Measurements from ENCODE around the gene TPSD1. TPM values are rescaled to one million over a fixed set of nuclear protein-coding genes. Genes with fewer than 3 reads are reported as not detected.

Gene TPSD1
- total RNA-seq, 1 donor from 2014 or later, result not detected

DNA sequence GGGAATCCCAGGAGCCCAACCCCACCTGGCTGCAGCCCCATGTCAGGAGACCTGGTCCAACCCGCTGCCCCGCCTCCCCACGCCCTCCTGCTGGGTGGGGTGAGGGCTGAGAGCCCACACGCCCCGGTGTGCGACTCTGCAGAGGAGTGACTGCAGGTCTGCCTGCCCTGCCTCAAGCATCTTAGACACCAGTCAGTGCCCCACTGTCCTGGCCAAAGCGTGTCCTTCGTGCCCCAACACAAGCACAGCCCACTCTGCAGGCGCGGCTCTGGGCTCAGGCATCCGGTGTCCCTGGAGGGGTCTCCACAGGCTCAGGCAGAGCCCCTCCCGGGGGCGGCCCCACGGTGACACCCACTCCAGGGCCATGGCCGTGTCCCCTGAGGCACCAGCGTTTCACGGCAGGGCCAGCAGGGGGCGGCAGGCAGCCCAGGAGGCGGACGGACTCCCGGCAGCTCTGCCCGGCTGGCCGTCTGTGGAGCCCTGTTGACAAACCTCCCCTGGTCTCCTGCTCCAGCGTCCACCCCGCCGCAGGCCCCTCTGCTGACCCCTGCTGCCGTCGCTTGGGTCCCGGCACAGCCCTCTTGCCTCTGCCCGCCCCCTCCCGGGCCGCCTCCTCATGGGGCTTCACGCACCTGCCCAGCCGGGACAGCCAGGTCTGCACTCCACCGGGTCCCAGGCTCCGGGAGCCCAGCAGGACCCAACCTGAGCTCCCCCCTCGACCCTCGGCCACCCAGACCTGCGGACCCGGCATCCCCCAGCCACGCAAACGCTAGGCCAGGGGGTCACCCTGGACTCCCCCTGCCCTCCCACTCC is 45.0 kb downstream of the TPSD1 start:
- TF ChIP-seq, protein P1, sequence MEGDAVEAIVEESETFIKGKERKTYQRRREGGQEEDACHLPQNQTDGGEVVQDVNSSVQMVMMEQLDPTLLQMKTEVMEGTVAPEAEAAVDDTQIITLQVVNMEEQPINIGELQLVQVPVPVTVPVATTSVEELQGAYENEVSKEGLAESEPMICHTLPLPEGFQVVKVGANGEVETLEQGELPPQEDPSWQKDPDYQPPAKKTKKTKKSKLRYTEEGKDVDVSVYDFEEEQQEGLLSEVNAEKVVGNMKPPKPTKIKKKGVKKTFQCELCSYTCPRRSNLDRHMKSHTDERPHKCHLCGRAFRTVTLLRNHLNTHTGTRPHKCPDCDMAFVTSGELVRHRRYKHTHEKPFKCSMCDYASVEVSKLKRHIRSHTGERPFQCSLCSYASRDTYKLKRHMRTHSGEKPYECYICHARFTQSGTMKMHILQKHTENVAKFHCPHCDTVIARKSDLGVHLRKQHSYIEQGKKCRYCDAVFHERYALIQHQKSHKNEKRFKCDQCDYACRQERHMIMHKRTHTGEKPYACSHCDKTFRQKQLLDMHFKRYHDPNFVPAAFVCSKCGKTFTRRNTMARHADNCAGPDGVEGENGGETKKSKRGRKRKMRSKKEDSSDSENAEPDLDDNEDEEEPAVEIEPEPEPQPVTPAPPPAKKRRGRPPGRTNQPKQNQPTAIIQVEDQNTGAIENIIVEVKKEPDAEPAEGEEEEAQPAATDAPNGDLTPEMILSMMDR (conservative IDR thresholded peaks at IDR 0.05; ENCODE audit: low read depth, low read length), result peak; percentile 72
- peak overlapping the region; percentile 42 for H3K4me3 ChIP-seq (ENCODE audit: low read depth, low read length)
- DNase-seq (ENCODE audit: low read depth), result no peak

DNA sequence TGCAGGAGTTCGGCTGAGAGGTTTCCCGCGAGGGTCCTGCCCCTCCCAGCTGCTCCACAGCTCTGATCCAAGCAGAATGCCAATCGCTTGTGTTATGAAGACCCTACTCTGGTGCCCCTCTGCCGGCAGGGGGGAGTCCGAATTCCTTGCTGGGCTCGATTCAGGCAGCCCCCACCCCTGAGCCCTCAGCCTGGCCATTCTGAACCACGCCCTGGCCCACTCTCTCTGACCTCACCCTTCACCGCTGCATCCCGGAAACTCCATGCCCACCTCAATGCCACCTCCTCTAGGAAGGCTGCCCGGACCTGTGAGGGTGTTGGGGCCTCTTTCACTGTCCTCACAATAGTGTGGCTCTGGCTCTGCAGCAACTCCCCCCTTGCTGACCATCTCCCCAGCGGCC is 45.7 kb downstream of the TPSD1 start:
- DNase-seq (ENCODE audit: low read depth), result no peak
- TF ChIP-seq, protein P1 (conservative IDR thresholded peaks at IDR 0.05; ENCODE audit: low read depth, low read length), result no peak
- H3K4me3 ChIP-seq (ENCODE audit: low read depth, low read length), result no peak overlapping the region

DNA sequence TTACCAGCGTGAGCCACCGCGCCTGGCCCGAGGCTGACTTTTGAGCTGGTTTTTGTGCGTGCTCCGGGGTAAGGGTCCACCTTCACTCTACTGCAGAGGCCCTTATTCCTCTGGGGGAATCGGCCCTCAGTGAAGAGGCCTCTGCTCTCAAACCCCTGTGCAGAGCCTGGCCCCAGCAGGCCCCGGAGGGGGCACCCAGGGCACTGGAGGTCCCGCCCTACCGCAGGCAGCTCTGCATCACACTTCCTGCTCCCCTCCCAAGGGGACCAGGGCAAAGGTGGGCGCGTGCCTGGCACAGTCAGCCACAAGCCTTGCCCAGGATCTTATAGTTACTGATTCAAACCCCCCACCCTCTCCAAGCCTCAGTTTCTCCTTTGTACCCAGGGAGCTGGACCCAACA is 50.0 kb downstream of the TPSD1 start:
- TF ChIP-seq, protein P1 (conservative IDR thresholded peaks at IDR 0.05; ENCODE audit: low read depth, low read length), result no peak
- no peak overlapping the region for H3K4me3 ChIP-seq (ENCODE audit: low read depth, low read length)
- DNase-seq (ENCODE audit: low read depth), result no peak

DNA sequence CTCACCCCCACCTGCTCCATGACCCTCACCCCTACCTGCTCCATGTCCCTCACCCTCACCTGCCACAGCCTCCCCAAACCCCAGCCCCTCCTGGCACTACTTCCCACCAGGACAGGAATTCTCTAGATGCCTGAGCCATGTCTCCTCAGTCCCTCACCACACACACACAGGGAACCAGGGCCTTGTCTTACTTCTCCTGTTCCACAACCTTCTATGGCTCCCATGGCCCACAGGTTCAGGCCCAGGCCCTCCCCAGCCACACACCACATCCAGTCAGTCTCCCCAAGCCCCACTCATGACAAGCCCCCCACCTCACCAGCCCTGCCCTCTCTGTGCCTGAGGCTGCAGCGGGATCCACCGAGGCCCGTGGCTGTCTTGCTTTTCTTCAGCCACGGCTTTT is 50.5 kb downstream of the TPSD1 start:
- TF ChIP-seq, protein P1 (conservative IDR thresholded peaks at IDR 0.05; ENCODE audit: low read depth, low read length), result no peak
- DNase-seq (ENCODE audit: low read depth), result no peak

DNA sequence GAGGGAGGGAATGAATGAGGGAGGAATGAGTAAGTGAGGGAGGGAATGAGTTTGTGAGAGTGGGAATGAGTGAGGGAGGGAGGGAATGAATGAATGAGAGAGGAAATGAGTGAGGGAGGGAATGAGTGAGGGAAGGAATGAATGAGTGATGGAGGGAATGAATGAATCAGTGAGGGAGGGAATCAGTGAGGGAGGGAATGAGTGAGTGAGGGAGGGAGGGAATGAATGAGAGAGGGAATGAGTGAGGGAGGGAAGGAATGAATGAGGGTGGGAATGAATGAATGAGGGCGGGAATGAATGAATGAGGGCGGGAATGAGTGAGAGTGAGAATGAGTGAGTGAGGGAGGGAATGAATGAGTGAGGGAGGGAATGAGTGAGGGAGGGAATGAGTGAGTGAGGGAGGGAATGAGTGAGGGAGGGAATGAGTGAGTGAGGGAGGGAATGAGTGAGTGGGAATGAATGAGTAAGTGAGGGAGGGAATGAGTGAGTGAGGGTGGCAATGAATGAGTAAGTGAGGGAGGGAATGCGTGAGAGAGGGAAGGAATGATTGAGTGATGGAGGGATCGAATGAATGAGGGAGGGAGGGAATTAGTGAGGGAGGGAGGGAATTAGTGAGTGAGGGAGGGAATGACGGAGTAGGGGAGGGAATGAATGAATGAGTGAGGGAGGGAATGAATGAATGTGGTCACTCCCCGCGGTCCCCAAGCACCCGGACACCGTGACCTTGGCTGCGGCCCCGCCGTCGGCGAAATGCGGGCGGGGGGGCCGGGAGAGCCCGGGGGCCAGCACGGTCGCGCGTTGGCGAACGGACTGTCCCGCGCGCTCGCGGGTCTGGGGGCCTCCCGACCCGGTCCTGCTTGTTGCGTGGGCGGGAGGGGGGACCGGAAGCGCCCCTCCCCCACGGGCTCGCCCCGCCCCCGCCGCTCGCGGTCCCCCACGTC is 52.4 kb downstream of the TPSD1 start:
- TF ChIP-seq, protein P1 (conservative IDR thresholded peaks at IDR 0.05; ENCODE audit: low read depth, low read length), result no peak
- DNase-seq (ENCODE audit: low read depth), result no peak
- peak overlapping the region; percentile 75 for H3K4me3 ChIP-seq (ENCODE audit: low read depth, low read length)

More for the DNA sequence above, 50.5 kb downstream of the TPSD1 start:
- H3K4me3 ChIP-seq (ENCODE audit: low read depth, low read length), result no peak overlapping the region

Other genes starting within 250 kb of the TPSD1 start
- gene SSTR5, start 183.3 kb upstream of the TPSD1 start, total RNA-seq, result not detected in 2 replicates
- not detected in 2 replicates for gene C1QTNF8, start 159.8 kb upstream of the TPSD1 start, total RNA-seq
- 0.22 and 0.29 TPM in 2 replicates for gene CACNA1H, start 103.0 kb upstream of the TPSD1 start, total RNA-seq
- not detected in 2 replicates for gene TPSG1, start 30.8 kb upstream of the TPSD1 start, total RNA-seq
- gene TPSB2, start 25.9 kb upstream of the TPSD1 start, total RNA-seq, result not detected in 2 replicates
- not detected in 2 replicates for gene TPSAB1, start 15.4 kb upstream of the TPSD1 start, total RNA-seq
- 97.0 and 112 TPM in 2 replicates for gene UBE2I, start 53.6 kb downstream of the TPSD1 start, total RNA-seq
- gene BAIAP3, start 77.6 kb downstream of the TPSD1 start, total RNA-seq, result 1.5 and 3.9 TPM in 2 replicates
- gene TSR3, start 95.8 kb downstream of the TPSD1 start, total RNA-seq, result 123 and 157 TPM in 2 replicates
- 38.3 and 63.9 TPM in 2 replicates for gene GNPTG, start 95.9 kb downstream of the TPSD1 start, total RNA-seq
- gene UNKL, start 158.6 kb downstream of the TPSD1 start, total RNA-seq, result 11.3 and 20.1 TPM in 2 replicates
- 17.4 and 23.2 TPM in 2 replicates for gene UQCC4, start 164.7 kb downstream of the TPSD1 start, total RNA-seq
- gene PERCC1, start 175.0 kb downstream of the TPSD1 start, total RNA-seq, result not detected in 2 replicates
- gene CCDC154, start 188.5 kb downstream of the TPSD1 start, total RNA-seq, result not detected in 2 replicates
- 57.3 and 76.2 TPM in 2 replicates for gene CLCN7, start 219.0 kb downstream of the TPSD1 start, total RNA-seq
- gene PTX4, start 232.9 kb downstream of the TPSD1 start, total RNA-seq, result not detected in 2 replicates
- gene TELO2, start 237.3 kb downstream of the TPSD1 start, total RNA-seq, result 33.5 and 45.9 TPM in 2 replicates